Measurements from ENCODE around the gene CXXC5. TPM values are rescaled to one million over a fixed set of nuclear protein-coding genes. Genes with fewer than 3 reads are reported as not detected.
"Not testable (repeated sequence)": the region's sequence is repeated elsewhere in the genome, so short reads cannot be mapped to it uniquely, and the experiment has no call there.

The CXXC5 gene
- total RNA-seq, 1 donor from 2014 or later = 37.1 TPM

DNA sequence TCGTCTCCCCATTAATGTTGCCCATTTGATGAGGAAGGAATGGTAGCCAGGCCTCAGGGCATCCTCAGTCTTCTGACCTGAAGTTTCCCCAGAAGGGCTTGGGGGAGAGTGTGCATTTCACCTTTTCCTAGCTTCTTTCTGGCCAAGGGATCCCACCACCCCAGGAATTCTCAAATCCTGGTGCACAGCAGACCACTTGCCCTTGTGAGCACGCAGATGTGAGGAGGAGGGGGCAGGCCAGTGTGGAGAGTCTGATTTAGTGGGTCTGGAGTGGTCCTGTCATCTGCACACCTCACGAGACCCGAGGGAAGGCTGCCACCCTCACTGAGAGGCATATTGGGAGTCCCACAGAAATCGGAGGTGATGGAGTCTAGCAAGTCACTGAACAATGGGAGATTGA lies 64.3 kb downstream of the CXXC5 start:
- DNase-seq = no peak

DNA sequence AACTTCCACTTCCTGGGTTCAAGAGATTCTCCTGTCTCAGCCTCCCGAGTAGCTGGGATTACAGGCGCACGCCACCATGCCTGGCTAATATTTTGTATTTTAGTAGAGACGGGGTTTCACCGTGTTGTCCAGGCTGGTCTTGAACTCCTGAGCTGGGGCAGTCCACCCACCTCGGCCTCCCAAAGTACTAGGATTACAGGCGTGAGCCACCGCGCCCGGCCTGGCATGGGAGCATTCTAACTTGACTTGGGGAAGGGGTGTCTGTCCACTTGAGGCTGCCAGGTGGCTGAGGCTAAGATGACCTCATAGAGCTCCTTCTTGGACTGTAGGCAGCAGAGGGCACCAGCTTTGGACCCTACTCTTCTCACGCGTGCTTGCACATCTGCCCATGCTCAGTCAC lies 65.7 kb downstream of the CXXC5 start:
- DNase-seq = not testable (repeated sequence)

DNA sequence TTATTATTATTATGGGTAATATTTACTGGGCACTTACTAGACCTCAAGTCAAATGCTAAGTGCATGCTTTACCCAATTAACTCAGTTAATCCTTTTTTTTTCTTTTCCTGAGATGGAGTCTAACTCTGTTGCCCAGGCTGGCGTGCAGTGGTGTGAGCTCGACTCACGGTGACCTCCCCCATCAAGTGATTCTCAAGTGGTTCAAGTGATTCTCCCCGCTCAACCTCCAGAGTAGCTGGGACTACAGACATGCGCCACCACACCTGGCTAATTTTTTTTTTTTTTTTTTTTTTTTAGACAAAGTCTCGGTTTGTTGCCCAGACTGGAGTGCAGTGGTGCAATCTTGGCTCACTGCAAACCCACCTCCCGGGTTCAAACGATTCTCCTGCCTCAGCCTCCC lies 69.1 kb downstream of the CXXC5 start:
- DNase-seq = no peak

DNA sequence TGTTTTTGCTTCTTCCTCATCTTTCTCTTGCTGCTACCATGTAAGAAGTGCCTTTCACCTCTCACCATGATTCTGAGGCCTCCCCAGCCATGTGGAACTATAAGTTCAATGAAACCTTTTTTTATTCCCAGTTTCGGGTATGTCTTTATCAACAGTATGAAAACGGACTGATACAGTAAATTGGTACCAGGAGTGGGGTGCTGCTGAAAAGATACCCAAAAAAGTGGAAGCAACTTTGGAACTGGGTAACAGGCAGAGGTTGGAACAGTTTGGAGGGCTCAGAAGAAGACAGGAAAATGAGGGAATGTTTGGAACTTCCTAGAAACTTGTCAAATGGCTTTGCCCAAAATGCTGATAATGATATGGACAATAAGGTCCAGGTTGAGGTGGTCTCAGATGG lies 70.3 kb downstream of the CXXC5 start:
- DNase-seq = not testable (repeated sequence)

DNA sequence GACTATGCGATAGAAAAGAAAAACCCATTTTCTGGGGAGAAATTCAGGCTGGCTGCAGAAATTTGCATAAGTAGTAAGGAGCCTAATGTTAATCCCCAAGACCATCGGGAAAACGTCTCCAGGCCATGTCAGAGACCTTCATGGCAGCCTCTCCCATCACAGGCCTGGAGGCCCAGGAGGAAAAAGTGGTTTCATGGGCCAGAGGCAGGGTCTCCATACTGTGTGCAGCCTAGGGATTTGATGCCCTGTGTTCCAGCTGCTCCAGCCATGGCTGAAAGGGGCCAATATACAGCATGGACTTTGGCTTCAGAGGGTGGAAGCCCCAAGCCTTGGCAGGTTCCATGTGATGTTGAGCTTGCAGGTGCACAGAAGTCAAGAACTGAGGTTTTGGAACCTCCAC lies 71.8 kb downstream of the CXXC5 start:
- not testable (repeated sequence) for DNase-seq

DNA sequence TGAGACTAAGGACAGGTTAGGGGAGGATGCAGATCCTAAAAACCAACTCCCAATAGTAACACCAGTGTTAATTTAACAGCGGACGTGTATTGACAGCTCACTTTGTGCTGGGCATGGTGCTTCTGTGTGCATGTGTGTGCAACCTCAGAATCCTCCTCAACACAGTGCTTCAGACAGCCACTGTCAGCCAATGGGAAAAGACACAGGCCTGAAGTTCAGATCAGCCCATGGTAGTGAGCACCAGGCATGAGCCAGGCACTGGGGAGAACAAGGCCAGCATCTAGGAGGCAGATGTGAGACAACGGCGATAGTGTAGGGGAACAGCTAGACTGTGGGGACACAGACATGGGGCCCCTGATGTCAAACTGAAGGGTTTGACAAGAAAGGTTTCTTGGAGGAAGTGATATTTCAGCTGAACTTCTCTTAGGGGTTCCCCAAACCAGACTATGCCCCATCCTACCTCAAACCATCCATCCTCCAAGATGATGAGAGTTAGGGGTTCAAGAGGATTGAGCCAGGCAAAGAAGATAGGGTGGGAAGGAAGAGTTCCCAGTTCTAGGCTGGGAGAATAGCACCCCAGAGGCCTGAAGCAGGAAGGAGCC lies 75.9 kb downstream of the CXXC5 start:
- no peak for DNase-seq

DNA sequence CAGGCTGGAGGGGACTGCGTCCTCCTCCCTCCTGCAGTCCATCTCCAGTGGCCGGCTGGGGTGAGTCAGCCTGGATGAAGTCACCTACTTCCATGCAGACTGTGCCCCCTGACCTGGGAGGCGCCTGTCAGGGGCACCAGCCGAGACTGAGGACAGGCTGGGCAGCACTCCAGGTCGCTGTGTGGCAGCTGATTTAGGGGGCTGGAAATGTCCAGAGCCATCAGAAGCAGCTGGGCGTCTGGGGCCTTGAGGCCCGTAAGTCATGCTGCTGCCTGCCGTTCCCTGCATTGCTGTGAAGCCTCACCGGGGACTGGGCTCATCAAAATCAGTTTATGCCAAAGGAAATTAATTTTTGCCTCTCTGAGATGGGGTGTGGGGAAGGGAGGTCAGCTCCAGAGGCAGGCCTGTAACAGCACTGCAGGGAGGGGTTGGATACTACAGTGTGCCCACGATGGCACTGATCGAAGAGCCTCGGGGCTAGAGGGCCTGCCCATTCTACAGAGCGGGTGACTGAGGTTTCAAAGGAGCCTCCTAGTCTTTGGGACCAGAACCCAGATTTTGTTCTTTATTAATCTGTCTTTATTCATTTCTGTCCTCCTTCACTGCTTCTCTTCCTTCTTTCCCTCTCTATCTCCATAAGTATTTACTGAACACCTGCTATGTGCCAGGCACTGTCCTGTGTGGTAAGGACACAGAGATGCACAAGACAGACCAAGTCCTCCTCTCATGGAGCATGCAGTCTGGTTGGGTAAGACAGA lies 77.1 kb downstream of the CXXC5 start:
- DNase-seq = no peak

DNA sequence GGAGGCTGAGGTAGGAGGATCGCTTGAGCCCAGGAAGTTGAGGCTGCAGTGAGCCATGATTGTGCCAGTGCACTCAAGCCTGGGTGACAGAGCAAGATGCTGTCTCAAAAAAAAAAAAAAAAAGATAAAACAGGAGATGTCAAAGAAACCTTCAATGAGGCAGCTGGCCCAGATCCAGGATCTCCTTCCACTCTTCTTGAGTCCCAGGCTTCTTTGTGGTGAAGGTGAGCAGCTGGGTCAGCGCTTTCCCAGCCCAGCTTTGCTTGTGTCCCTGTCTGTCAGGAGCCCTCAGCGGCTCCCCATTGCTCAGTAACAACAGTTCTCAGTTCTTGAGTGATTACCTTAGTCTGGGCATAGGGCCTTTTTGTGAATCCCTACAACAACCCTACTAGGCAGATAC lies 78.1 kb downstream of the CXXC5 start:
- DNase-seq = no peak

DNA sequence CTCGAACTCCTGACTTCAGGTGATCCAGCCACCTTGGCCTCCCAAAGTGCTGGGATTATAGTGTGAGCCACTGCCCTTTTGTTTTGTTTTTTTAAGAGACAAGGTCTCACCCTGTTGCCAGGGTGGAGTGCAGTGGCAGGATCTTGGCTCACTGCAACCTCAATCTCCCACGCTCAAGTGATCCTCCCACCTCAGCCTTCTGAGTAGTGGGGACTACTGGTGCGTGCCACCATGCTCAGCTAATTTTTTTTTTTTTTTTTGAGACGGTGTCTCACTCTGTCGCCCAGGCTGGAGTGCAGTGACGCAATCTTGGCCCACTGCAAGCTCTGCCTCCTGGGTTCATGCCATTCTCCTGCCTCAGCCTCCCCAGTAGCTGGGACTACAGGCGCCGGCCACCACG lies 79.5 kb downstream of the CXXC5 start:
- DNase-seq = not testable (repeated sequence)

DNA sequence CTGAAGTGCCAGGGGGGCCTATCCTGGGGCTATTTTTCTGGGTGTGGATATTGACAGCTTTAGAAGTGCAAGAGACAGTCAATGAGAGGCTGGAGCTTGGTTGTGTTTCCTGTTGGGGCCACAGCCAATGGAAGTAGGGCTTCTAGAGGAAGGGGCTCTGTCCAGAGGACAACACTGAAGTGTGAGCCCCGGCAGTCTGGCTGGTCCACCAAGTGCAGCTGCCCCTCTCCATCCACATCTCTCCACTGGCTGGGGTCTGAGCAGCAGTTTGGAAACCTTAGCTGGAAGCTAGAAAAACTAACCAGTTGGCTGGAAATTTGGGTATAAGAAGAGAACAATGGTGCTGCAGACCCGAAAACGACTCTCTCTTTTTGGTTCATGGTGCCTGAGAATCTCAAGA lies 83.1 kb downstream of the CXXC5 start:
- no peak for DNase-seq

DNA sequence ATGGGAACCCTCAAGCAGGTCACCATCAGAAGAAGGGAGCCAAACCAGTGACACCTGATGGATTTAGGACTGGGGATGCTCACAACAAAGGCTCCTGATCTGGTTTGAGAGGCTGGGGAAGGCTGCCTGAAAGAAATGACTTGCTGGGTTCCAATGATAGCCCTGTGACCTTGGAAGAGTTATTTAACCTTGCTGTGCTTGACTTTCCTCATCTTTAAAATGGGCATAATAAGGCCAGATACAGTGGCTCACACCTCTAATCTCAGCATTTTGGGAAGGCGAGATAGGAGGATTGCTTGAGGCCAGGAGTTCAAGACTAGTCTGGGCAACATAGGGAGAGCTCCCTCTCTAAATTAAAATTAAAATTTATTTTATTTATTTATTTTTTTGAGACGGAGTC lies 83.9 kb downstream of the CXXC5 start:
- no peak for DNase-seq

DNA sequence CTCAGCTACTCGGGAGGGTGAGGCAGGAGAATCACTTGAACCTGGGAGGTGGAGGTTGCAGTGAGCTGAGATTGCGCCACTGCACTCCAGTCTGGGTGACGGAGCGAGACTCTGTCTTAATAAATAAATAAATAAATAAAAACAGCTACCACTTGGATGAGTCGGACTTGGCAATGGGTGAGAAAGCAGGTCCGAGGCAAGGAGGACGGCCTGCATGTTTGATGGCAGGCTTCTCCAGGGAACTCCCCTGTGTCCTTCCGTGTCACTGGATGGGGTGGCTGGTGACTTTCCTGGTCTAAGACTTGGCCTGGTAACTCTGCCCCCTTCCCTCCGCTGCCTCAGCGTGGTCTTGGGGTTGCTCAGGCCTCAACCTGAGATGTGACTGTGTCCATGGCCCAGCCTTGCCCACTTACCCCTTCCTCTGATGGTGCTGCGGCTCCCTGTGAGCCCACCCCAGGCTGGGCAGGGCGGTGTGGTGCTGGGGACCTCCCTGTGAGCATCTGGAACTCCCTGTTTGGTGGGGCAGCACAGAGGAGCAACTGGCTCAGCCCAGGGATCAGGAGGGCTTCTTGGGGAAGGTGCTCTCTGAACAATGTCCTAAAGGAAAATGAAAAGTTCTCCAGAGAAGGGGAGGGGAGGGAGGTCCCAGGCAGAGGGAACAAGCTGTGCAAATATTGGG lies 85.0 kb downstream of the CXXC5 start:
- DNase-seq = no peak

Small RNA genes within 50 kb of the gene (small RNA-seq; reads per million reads assigned to genes)
- gene RNU6-236P = not detected

Other genes starting within 250 kb of the CXXC5 start
- gene SPATA24, start 244.3 kb upstream of the CXXC5 start, total RNA-seq = 3.6 TPM
- 46.6 TPM for gene DNAJC18, start 208.8 kb upstream of the CXXC5 start, total RNA-seq
- gene ECSCR, start 185.6 kb upstream of the CXXC5 start, total RNA-seq = 5.5 TPM
- not detected for gene SMIM33, start 177.3 kb upstream of the CXXC5 start, total RNA-seq
- gene STING1, start 165.6 kb upstream of the CXXC5 start, total RNA-seq = 3.6 TPM
- 124 TPM for gene UBE2D2, start 87.0 kb upstream of the CXXC5 start, total RNA-seq
- gene PSD2, start 147.5 kb downstream of the CXXC5 start, total RNA-seq = 17.0 TPM